GM19328 (cell line): Measurements from ENCODE around the gene EDAR.

ENCODE experiments used
- ATAC-seq: cut with Tn5 transposase; IDR thresholded peaks from one replicate; pipeline ENCODE4 v1.9.1; 2021; ENCODE audit warnings: mild to moderate bottlenecking, moderate library complexity; ENCODE audit not compliant: unreplicated experiment

EDAR gene

DNA sequence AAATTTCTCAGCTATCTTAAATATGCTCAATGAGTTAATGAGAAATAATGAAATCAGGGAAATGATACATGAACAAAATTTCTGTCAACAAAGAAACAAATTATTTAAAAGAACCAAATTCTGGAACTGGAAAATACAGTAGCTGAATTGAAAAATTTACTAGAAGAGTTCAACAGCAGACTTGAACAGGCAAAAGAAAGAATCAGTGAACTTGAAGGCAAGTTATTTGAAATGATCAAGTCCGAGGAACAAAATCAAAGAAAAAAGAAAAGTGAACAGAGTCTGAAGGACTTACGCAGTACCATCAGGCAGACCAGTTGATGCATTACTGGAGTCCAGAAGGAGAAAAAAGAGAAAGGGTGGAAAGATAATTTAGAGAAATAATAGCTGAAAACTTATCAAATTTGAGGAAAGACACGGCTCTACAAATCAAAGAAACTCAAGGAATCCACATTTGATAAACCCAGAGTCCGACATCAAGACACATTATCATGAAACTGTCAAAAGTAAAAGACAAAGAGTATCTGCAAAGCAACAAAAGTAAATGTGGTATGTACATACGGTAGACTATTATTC, 118.9 kb downstream of the EDAR start:
- ATAC-seq, result no peak

DNA sequence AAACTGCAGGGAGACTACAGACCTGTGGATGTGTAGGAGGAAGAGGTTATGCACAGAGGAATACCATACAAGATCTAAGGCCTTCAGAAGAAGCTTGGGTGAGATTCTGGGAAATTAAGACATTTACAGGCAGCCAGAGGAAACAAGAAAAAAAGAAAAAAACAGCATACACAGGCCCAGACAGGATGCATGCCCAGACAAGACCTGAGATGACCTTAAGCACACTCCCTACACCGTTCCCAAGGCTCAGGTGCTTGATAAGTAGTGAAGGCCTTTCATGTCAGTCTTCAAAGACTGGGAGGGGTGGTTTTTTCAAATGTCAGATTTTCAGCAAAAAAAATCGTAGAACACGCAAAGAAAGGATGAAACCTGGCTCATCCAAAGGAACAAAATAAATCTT, 119.5 kb downstream of the EDAR start:
- ATAC-seq, result no peak

DNA sequence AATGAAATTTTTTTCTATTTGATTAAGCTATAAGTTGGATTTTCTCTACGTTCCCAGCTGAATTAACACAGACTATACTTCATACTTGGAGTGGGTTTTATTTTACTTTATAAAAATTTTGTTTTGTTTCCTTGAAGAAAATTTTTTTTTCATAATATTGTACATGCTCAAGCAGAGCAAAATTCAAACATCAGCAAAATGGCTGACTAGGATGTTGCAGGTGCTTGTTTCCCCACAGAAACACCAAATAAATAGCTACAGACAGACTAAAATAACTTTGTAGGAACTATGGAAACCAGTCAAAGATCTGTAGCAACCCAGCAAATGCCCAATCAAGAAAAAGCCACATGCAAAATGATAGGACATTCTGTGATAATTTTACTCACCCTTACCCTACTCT, 120.1 kb downstream of the EDAR start:
- ATAC-seq, result no peak

DNA sequence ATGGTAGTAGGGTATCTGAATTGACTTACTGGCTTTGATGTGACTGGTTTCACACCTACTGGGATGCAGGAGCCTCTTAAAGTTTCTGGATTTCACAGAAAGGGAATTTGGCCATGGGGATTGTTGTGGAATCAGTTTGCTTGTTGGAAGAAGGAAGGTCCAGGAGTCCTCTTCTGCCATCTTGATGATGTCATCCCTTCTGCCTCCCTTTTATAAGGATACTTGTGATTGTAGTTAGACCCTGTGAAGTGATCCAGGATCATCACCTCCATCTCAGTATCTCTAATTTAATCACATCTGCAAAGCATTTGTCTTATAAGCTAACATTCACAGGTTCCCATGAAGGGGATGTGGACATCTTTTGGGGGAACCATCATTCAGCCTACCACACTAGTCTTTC, 123.0 kb downstream of the EDAR start:
- no peak for ATAC-seq

DNA sequence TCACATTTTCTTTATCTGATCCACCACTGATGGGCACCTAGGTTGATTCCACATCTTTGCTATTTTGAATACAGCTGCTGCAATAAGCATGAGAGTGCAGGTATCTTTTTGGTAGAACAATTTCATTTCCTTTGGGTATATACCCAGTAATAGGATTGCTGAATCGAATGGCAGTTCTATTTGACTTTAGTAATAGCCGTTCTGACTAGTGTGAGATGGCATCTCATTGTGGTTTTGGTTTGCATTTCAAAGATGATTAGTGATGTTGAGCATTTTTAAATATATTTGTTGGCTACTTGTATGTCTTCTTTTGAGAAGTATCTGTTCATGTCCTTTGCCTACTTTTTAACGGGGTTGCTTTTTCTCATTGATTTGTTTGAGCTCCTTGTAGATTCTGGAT, 130.1 kb downstream of the EDAR start:
- no peak for ATAC-seq

DNA sequence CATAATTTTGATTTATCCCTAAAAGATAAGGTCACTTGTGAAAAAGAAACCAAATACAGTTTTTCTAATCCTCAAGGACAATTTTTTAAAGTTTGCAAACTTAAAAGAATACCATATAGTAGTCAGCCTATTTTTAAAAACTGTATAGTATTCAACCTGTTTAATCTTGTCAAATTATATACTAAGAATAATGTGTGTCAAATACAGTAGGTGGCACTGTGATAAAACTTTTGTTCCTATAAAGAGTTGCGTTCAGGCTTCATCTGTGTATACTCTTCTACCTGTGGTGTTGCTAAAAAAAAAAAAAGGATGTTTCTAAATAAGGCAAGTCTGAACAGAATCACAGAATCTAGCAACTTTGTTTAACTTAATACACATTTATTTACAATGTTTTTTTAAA, 133.8 kb downstream of the EDAR start:
- ATAC-seq, result no peak

DNA sequence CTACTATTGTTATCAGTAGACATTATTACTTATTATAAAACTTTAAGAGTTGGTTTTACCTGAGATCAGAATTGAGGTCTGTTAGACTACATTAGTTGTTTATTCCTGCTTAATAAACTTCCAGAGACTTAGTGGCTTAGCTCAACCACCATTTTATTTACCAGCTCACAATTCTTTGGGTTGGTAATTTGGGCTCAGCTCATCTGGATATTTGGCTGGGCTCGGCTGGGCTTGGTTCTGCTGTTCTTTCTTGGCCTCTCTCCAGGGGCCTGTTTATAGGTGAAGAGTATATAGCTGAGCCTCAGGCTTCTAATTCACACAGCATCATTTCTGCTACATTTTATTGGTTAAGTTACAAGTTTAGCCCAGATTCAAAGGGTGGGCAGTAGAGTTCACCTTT, 134.5 kb downstream of the EDAR start:
- ATAC-seq, result no peak

DNA sequence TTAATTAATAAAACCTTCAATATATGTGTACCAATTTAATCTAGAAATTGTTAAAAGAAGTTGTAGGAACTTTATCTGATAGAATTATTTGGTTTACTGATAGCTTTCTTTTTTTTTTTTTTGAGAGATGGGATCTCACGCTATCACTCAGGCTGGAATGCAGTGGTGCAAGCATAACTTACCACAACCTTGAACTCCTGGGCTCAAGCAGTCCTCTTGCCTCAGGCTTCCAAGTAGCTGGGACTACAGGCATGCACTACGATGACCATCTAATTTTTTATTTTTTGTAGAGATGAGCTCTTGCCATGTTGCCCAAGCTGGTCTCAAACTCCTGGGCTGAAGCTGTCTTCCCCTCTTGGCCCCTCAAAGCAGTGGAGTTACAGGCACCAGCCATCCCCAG, 135.6 kb downstream of the EDAR start:
- ATAC-seq, result no peak

DNA sequence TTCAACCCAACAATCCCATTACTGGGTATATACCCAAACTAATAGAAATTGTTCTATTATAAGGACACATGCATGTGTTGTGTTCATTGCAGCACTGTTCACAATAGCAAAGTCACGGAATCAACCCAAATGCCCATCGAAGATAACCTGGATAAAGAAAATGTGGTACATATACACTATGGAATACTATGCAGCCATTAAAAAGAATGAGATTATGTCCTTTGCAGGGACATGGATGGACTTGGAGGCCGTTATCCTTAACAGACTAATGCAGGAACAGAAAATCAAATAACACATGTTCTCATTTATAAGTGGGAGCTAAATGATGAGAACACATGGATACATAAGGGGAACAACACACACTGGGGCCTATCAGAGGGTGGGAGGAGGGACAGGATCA, 136.6 kb downstream of the EDAR start:
- ATAC-seq, result no peak

DNA sequence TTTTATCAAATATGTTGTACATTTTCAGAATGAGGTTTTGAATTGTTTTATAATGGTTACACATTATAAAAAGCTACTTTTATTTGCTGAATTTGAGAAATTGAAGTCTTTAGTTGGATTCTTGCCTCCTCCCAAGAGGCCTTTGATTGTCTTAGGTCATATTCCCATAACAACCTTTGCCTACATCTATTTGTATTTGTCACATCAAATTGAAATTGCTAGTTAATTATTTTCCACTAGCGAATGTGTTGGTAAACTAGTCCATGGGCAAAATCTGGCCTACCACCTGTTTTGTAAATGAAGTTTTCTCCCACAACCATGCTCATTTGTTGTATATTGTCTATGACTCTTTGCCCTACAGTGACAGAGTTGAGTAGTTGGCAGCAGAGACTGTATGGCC, 142.0 kb downstream of the EDAR start:
- ATAC-seq, result no peak

DNA sequence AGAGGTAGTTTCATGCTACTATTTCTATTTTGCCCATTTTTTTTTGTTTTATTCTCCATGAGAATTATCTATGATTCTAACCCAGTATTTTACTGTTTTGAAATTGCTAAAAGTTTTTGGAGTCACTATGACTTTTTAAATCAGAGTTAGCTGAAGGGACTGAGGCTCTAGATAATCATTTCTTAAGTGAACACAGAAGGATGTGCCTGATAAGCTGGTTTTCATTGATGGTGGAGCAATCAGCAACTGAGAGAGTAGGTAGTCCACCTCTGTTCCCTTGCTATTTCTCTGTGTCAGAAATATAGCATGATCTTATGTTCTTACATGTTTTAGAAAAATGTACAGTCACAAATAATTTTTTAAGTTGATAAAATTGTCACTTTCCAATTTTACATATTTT, 143.1 kb downstream of the EDAR start:
- no peak for ATAC-seq
